GM21619 (cell line): Measurements from ENCODE around the gene PIP4K2C.
A peak's percentile ranks its signal among the peaks of the same experiment; 100 is the strongest.
"Not testable (repeated sequence)": the region's sequence is repeated elsewhere in the genome, so short reads cannot be mapped to it uniquely, and the experiment has no call there.

Source experiments
- ATAC-seq: cut with Tn5 transposase; IDR thresholded peaks from one replicate; pipeline ENCODE4 v1.9.1; 2021; ENCODE audit not compliant: unreplicated experiment

PIP4K2C gene

DNA sequence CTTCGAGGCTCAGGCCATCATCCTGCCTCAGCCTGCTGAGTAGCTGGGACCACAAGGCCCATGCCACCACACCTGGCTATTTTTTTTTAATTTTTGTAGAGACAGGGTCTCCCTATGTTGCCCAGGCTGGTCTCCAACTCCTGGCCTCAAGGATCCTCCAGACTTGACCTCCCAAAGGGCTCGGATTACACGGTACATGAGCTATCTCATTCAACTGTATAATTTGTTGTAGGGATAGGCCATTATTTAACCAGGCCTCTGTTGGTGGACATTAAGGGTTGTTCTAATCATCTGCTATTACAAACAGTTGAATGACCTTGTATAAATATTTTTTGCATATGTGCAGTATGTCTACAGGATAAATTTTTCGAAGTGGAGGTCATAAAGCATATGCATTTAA is 32.1 kb upstream of the PIP4K2C start:
- ATAC-seq: no peak

DNA sequence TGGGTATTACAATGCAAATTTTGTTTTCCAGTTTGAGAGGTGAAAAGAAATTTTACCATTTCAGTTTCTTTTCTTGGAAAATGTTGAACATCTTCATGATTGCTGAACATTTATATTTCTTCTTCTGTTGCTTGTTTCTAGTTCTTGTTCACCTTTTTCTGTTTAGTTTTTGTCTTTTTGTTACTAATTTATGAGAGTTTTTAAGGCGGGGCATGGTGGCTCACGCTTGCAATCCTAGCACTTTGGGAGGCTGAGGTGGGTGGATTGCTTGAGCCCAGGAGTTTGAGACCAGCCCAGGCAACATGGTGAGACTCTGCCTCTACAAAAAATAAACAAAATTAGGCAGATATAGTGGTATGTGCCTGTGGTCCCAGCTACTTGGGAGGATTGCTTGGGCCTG is 30.5 kb upstream of the PIP4K2C start:
- ATAC-seq: no peak

DNA sequence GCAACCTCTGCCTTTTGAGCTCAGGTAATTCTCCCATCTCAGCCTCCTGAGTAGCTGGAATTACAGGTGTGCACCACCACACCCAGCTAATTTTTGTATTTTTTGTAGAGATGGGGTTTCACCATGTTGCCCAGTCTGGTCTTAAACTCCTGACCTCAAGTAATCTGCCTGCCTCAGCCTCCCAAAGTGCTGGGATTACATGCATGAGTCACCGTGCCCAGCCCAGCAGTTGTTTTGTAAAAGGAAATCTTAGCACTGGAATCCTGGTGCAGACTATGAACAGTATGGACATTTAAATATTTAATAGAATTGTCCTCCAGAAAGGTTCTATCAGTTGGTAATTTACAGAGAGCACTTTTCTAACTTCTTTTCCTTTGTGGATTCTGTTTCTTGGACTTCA is 29.9 kb upstream of the PIP4K2C start:
- not testable (repeated sequence) for ATAC-seq

DNA sequence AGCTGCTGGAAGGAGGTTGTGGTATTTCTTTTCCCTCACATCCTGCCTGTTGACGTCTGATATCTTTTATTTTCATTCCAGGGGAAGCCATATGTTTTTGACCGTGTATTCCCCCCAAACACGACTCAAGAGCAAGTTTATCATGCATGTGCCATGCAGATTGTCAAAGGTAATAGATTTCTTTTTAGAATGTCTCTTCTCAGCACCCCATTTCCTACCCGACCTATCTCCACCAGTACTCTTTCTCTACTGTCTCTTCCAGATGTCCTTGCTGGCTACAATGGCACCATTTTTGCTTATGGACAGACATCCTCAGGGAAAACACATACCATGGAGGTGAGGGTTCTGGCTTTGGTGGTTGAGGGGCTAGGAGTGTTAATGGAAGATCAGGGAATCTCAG is 27.6 kb upstream of the PIP4K2C start:
- no peak for ATAC-seq

DNA sequence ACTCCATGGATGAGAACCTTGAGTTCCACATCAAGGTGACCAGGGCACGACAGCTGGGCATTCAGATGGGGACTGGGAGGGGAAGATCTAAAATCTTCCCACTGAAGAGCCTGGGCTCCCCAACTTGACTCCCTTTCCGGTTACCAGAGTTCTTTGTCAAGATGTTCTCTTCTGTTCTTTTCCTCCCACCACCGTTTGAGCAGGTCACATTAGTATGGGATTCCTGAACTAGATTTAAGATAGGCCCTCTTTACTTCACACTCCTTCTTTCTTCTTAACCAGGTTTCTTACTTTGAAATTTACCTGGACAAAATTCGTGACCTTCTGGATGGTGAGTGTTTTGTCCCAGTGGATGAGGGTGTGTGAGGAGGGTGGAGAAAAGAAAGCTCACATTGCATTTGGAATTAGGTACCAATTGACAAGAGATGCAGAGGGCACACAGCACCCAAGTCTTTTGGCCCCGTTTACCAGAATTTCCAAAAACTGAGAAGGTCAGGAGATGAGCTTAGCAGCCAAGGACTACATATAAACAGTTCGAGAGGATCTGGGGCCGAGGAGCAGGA is 26.7 kb upstream of the PIP4K2C start:
- no peak for ATAC-seq

DNA sequence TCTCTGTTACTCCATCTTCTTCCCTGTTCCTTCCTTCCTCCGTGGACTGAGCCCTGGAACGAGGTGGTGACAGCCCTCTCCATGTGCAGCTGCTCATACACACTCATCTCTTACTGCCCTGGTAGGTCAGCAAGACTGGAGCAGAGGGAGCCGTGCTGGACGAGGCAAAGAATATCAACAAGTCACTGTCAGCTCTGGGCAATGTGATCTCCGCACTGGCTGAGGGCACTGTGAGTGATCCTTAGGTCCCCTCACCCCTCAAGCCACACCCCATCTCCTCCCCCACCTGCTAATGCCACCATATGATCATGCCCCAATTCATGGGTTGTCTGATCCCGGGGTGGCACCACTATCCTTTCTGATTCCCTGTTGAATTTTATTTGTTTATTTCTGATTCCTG is 22.2 kb upstream of the PIP4K2C start:
- ATAC-seq: no peak

DNA sequence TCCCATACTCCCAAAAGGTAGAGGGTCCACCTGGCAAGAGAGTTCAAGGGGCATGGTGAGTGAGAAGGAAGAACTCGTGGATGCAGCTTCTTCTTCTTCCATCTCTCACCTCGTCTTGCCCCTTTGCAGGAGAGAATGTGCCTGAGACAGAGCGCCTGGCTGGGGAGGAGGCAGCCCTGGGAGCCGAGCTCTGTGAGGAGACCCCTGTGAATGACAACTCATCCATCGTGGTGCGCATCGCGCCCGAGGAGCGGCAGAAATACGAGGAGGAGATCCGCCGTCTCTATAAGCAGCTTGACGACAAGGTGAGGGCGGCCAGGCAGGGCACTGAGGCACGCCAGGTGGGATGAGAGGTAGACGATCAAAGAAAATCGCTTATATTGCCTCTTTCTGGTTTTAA is 21.1 kb upstream of the PIP4K2C start:
- no peak for ATAC-seq

DNA sequence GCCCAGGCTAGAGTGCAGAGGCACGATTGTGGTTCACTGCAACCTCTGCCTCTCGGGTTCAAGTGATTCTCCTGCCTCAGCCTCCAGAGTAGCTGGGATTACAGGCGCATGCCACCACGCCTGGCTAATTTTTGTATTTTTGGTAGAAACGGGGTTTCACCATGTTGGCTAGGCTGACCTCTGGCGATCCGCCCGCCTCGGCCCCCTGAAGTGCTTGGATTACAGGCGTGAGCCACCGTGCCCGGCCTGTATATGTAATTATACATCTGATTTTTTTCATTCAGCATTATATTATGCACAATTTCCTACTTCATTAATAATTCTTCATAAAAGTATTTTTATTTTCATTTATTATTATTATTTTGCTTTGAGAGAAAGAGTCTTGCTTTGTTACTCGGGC is 20.6 kb upstream of the PIP4K2C start:
- ATAC-seq: not testable (repeated sequence)

DNA sequence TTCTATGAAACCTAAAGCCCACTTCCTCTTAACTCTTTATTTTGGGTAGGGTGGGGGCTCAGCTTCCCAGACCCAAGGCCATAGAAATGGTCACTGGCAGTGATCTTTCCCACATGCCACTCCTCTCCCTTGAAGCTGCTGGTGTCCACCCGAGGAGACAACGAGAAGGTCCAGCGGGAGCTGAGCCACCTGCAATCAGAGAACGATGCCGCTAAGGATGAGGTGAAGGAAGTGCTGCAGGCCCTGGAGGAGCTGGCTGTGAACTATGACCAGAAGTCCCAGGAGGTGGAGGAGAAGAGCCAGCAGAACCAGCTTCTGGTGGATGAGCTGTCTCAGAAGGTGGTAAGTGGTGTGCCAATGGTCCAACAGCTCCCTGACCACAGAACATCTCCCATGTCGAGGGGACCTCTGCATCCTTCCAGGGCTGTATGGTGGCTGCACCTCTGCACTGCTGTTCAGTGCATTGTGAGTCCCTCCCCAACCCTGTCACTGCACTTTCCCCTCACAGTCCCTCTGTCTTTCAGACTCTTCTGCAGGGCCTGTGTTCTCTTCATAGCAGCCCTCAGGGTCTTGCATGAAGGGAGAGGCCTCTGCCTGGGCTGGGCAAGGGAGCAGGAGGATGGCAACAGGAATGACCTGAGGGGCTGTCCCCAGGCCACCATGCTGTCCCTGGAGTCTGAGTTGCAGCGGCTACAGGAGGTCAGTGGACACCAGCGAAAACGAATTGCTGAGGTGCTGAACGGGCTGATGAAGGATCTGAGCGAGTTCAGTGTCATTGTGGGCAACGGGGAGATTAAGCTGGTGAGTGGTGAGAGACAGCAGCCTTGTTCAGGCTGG is 18.8 kb upstream of the PIP4K2C start:
- ATAC-seq: no peak

DNA sequence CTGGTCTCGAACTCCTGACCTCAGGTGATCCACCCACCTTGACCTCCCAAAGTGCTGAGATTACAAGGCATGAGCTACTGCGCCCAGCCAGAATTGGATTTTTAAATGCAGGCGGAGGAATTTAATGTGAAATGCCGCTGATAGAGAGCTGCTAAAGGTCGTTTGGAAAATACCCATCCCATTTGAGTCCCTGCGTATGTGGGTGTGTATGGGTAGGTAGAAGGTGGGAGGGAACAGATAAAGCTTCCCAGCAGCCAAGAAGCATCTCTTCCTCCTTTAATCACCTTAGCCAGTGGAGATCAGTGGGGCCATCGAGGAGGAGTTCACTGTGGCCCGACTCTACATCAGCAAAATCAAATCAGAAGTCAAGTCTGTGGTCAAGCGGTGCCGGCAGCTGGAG is 16.2 kb upstream of the PIP4K2C start:
- ATAC-seq: no peak

DNA sequence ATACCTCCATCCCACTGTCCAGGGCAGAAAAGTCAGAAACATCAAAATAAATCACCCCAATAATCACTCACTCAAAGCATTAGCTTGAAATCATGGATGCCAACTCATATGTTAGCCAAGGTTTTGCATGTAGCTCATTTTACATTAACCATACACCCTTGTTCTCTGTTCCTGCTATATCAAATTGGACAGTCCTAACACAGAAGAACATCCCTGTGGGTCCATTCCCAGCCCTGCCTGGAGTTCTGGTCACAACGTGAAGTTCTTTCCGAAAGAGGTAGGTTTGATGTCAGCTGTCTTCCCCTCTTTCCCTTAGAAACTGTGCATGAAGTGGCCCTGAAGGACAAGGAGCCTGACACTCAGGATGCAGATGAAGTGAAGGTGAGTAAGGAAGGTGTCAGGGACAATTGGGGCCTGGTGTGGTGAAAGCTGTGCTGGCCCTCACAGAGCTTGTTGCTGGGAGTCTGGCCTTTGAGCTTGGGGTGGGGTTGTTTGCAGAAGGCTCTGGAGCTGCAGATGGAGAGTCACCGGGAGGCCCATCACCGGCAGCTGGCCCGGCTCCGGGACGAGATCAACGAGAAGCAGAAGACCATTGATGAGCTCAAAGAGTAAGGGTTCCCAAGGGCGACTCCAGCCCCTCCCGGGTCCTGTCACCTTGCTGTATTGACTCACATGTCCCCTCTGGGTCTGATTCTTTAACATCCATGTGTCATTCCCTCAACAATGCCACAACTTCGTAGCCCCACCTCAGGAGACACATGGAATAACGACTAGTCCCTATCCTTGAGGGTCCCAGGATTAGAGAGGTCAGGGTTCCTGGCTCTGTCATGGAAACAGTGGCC is 15.0 kb upstream of the PIP4K2C start:
- ATAC-seq: no peak

DNA sequence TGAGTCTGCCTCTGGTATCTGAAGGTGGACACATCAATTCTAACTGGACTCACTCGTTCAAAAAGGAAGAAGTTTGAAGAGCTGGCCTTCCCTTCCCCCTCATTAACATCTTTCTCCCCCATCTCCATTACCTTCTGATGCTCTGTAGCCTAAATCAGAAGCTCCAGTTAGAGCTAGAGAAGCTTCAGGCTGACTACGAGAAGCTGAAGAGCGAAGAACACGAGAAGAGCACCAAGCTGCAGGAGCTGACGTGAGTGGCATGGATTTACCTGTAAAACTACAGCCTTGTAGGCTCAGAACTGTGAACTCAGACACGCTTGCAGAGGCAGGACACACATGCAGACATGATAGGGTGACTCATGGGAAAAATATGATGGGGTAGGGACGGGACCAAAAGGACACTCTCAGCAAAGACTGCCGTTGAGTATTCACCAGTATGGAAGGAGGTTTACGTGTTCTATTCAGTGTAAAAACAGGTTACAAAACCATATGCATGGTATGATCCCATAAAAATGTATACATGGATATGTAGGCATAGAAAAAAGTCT is 14.3 kb upstream of the PIP4K2C start:
- ATAC-seq: no peak

DNA sequence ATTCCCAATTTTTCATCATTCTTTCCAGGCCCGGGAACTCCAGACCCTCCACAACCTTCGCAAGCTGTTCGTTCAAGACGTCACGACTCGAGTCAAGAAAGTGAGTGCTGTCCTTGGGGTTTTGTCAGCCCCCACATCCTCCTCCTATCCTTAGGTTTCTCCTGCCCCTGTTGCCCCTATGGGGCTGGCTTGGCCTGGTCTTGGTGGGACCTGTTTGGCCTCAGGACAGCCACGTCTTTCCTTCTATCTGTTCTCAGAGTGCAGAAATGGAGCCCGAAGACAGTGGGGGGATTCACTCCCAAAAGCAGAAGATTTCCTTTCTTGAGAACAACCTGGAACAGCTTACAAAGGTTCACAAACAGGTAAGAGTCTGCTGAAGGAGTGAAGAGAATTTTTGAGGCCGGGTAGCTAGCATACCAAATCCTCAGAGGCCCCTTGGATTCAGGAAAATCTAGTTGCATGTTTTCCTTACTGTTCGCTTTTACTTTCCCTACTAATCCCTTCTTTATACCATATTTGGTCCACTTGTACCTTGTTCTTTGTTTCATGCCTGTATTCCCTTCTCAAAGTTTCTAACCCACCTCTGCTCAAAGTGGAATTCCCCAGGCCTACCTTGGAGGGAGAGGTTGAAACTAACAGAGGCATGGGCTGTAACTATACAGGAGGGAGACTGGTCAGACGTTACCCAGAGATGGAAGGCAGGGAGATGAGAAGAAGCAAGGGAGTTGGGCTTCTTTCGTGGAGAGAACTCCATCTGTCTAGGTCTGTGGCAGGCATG is 12.8 kb upstream of the PIP4K2C start:
- ATAC-seq: no peak

DNA sequence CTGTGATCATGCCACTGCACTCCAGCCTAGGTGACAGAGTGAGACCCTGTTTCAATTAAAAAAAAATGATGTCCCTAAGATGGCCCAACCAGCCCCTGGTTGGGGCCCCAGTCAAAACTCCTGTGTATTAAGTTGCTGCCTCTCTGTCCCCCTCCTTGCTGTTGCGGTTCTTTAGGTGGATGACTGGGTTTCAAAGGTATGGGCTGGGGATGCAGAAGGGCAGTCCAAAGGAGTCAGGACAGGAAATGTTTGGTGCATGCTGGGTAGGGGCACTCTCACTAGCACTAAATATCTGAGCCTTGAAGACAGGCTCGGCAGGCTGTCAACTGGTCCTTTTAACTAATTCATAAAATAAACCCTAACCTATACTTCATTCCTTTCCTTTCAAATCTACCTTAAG is 12.0 kb upstream of the PIP4K2C start:
- no peak for ATAC-seq

DNA sequence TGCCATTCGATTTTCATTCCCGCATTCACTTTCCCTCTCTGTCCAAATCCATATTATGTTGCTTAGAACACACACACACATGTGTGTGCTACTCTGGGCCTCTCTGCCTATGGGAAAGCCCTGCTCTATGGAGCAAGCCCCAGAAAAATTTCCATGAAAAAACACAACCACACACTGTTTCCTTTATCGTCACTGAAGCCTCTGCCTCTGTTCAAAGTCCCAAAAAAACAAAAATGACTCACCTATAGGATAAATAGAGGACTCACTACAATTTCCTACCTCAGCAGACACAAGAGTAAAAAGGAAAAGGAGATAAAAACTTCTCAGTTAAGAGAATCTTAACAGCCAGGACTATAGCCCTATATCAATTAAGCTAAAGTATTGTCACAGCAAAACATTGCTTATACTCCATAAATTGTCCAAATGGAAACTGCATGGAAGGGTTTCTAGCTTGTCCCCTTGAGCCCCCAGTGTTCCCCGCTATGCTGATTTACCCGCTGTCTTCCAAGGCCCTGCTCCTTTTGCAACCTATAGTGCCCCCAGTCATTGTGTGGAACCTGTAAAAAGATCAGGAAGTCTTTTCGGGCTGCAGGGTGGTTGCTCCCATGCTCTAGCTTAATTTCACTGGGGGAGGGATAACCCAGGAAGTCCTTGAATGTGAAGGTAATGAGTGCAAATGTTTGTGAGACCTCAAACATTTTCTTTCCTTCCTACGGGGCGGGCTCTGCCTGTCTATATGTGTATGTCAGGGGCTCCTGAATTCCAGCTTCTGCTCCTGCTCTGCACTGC is 11.1 kb upstream of the PIP4K2C start:
- no peak for ATAC-seq

DNA sequence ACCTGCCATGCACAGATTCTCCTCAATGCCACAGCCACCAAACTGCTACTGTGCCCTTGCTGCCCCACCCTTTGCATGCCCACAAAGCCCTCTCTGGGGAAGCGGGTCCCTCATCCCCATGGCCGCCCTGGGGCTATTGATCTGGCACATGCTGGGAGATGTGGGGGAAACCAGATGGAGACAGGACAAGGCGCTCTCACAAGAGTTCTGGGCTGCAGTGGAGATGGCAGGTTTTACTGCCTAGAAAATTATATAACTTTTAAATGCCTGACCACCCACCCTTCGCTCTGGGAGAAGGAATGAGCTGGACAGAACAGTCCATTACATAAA is 10.6 kb upstream of the PIP4K2C start:
- ATAC-seq: no peak

DNA sequence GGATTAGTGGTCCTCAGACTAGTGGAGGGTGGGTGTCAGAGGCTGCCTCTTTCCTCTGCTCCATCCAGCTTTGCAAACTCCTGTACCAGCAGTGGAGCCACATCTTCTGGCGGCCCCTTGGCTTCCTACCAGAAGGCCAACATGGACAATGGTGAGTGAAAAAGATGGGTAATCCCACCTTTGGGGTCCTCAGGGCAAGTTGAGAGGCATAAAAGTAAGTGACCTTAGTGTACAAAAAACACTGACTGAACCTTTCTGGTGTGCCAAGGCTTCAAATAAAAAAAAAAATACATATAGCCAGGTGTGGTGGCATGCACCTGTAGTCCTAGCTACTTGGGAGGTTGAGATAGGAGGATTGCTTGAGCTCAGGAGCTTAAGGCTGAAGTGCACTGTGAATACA is 9.2 kb upstream of the PIP4K2C start:
- no peak for ATAC-seq

DNA sequence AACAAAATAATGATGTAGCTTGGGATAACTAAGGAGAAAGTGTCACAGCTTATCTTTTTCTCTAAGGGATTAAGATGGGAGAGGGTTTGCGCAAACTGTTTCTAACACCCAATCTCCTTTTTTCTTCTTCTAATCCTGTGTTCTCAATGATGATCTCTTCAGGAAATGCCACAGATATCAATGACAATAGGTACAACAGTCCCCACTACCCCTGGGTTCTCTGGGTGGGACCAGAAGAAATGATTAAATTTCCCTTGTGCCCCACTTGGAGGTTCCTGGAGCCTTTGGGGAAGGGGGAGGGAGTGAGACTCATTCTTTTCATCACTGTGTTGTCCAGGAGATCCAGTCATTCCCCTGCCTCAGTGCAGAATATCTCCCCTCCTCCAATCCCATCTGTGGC is 8.6 kb upstream of the PIP4K2C start:
- ATAC-seq: no peak

DNA sequence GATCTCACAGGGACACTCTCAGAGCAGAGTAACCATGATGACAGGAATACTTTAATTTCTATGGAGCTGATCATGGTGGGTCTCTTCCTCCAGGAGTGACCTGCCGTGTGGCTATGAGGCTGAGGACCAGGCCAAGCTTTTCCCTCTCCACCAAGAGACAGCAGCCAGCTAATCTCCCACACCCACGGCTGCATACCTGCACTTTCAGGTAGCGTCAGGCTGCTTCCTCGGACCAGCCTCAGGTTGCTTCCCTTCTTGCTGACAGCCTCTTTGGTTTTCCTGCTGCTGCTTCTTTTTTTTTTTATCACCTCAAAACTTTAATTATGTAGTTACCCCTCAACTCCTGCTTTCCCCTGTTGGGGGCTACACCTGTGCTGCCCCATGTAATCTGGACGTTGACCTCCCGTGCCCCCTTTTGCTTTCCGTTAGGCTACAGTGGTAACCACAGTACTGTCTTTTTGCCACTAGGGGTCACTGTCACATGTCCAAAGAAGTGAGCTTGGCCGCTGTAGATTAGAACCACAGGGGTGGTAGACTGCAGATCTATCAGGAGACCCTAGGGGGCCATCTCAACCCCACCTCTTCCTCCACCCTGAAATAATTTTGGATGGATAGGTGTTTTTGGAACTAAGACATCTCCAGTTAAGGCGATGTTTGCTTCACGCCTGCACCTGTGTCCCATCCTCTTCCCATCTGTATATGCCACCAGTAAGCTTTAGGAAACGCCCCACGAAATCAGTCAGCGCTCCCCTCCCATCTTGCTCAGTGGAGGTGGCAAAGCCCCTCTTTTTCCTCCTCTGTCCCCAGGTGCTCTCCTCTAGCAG is 7.8 kb upstream of the PIP4K2C start:
- ATAC-seq: peak; percentile 95
